GM18909 (cell line): Measurements from ENCODE around the gene RALGAPB.
"Not testable (repeated sequence)": the region's sequence is repeated elsewhere in the genome, so short reads cannot be mapped to it uniquely, and the experiment has no call there.

Source experiments
- ATAC-seq: cut with Tn5 transposase; IDR thresholded peaks from one replicate; pipeline ENCODE4 v1.9.1; 2021; ENCODE audit warnings: mild to moderate bottlenecking; ENCODE audit not compliant: unreplicated experiment, poor library complexity

The RALGAPB gene

DNA sequence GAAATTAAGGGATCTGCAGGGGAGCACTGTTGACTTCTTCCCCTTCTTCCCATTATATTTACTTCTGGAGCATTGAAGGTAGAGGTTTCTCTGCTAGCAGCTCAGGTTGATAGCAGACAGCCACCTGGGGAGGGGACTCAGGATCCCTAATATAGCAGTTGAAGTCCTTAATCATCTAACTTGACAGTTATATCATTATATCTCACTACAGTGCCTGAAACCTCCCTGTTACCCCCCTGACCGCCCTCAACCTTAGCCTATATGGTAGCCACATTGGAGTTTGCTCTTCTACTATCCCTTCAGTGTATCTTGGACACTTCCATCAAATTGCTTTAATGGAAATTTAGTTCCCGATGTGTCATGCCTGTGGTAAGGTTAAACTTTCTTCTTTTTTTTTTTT, 7.0 kb downstream of the RALGAPB start:
- ATAC-seq = no peak

DNA sequence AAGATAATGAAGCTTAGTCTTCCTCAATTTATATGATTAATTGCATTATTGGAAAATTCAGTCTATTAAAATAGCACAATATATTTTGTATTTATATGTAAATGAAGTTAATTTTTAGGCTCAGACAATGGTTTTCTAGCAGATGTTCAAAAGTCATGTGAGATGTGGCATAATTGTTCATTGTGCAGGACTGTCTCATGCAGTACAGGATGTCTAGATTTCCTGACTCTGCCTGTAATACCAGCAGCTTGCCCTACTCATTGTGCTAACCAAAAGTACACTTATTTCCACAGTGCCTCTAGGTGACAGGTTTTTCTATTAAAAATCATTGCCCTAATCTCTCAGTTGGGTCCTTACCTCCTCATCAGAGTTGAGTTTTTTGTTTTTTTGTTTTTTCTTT, 12.4 kb downstream of the RALGAPB start:
- no peak for ATAC-seq

DNA sequence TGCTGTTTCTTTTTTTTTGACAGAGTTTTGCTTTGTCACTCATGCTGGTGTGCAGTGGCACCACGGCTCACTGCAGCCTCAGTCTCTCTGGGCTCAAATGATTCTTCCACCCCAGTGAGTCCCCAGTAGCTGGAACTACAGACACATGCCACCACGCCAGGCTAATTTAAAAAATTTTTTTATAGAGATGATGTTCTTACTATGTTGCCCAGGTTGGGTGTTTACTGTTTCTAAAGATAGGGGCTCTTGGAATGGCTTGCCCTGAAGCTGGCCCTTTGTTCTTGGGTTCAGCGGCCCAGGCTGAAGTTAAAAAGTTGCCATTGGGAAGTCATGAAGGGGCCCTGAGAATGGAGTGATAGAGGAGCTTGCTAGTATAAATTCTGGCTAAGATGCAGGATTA, 16.5 kb downstream of the RALGAPB start:
- no peak for ATAC-seq

DNA sequence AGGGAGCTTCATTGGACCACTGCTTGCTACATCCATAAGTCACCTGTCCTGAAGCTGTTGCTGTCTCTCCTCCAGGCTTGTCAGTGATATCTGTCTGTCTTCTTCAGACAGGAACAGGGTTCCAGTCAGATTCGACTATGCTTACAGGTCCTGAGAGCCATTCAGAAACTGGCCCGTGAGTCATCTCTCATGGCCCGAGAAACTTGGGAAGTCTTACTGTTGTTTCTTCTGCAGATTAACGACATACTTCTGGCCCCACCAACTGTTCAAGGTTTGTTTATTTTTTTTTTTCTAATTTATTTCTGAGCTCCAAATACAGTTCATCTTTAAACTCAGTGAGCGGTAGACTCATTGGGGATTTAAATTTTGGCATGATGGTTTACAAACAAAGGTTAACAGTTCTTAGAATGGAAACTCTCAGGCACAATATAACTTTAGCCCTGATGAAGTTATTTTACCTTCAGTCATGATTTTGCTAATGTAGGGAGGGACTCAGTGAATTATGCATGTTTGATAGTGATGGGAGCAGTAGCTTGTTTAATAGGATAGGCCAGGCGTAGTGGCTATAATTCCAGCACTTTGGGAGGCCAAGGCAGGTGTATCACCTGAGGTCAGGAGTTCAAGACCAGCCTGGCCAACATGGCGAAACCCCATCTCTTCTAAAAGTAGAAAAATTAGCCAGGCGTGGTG, 24.7 kb downstream of the RALGAPB start:
- ATAC-seq = no peak

DNA sequence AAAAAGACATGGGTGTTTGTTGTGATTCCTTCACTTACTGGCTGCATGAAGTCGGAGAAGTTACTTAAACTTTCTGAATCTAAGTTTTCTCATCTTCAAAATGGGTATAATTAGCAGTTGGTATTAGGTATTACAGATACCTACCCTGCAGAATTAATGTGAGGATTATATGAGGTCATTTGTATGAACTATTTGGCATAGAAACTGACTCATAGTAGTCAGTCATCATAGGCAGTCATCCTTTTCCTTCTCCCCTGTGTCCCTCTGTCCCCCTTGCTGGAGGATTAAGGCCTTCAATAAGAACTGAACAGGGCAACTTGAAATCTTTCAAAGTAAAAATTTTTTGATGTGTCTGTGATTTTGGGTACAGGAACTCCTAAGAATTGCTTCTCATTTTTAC, 26.3 kb downstream of the RALGAPB start:
- no peak for ATAC-seq

DNA sequence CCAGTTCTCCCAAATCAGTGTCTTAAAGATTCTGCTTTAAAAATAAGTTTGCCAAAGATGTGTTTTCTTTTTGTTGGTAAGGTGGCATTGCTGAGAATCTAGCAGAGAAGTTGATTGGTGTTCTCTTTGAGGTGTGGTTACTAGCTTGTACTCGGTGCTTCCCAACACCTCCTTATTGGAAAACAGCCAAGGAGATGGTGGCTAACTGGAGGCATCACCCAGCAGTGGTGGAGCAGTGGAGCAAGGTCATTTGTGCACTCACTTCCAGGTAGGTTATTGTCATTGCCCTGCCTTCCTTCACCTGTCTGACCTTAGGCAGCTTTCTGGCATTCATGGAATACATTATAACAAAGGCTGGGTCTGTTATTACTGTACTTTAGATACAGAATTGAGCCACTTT, 26.7 kb downstream of the RALGAPB start:
- no peak for ATAC-seq

DNA sequence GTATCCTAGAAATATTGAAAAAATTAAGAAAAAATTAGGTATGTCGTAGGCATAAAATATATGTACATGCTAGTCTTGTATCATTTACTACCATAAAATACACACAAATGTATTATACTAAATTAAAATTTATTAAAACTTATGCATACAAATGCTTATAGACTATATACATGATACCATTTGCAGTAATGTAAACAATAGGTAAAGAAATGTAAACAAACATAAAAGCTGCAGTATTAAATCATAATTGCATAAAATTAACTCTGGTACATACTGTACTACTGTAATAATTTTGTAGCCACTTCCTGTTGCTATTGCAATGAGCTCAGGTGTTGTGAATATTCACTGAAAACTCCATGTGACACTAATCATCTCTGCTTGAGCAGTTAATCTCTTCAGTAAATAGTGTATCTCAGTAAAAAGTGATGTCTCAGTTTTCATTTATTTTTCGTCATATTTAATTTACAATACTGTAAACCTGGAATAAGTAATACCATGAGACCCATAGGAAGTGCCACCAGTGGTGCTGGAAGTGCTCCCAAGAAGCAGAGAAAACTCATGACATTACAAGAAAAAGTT, 29.3 kb downstream of the RALGAPB start:
- no peak for ATAC-seq

DNA sequence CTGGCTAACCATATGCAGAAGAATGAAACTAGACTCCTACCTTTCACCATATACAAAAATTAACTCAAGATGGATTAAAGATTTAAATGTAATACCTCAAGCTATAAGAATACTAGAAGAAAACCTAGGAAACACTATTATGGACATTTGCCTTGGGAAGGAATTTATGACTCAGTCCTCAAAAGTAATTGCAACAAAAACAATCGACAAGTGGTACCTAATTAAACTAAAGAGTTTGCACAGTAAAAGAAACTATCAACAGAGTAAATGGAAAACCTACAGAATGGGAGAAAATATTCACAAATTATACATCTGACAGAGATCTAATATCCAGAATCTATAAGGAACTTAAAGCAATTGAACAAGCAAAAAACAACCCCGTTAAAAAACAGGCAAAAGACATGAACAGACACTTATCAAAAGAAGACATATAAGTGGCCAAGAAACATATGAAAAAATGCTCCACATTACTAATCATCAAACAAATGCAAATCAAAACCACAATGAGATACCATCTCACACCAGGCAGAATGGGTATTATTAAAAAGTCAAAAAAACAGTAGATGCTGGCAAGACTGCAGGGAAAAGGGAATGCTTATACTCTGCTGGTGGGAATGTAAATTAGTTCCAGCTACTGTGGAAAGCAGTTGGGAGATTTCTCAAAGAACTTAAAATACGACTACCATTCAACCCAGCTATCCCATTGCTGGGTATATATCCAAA, 31.9 kb downstream of the RALGAPB start:
- no peak for ATAC-seq

DNA sequence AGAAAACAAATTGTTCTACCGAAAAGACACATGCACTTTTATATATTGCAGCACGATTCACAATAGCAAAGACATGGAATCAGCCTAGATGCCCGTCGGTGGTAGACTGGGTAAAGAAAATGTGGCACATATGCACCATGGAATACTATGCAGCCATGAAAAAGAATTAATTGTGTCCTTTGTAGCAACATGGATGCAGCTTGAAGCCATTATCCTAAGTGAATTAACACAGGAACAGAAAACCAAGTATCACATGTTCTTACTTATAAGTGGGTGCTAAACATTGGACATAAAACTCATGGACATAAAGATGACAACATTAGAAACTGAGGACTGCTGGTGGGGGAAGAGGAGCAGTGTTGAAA, 32.4 kb downstream of the RALGAPB start:
- no peak for ATAC-seq

DNA sequence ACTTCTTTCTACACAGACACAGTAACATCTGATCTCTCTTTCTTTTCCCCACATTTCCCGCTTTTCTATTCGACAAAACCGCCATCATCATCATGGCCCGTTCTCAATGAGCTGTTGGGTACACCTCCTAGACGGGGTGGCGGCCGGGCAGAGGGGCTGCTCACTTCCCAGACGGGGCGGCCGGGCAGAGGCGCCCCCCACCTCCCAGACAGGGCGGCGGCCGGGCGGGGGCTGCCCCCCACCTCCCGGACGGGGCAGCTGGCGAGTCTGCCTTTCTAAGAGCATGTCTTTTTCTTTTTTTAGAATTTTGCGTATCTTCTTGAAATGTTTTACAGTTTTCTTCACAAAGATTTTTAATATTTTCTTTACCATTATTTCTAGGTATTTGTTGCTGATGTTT, 39.1 kb downstream of the RALGAPB start:
- ATAC-seq = not testable (repeated sequence)

DNA sequence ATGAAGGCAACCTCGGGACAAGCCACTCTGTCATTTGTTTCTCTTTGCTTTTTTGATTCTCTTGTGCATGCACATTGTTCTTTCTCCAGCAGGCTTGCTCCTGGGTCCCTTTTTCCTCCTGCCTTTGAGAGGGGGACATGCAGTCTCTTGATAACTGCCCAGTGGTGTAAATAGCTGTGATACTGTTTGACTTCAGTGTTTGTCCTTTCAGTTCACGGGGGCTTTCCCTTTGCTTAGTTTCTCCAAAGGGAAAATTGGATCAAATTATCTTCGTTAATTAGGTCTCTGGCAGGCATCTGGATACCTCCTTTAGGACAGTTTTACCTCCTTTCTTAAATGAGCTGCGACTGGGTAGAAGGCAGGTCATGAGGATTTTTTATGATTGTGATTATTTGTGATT, 41.5 kb downstream of the RALGAPB start:
- ATAC-seq = no peak

DNA sequence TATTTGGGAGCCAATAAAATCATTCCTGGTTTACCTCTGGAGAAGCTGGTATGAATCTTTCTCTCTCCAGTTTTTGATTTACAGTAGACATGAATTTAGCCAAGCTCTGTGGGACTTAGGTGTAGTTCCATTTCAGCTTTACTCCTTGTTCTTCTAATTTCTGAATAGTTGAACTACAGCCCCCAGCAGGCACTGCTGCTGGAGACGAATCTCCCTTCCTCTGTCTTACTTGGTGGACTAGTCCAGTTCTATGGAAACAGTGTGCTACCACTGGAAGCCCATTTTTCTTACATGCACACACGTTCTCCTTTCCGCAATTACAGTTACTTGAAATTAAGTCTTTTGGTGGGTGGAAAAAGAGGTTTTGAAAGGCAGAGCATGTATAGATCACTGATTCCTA, 42.3 kb downstream of the RALGAPB start:
- ATAC-seq = no peak

DNA sequence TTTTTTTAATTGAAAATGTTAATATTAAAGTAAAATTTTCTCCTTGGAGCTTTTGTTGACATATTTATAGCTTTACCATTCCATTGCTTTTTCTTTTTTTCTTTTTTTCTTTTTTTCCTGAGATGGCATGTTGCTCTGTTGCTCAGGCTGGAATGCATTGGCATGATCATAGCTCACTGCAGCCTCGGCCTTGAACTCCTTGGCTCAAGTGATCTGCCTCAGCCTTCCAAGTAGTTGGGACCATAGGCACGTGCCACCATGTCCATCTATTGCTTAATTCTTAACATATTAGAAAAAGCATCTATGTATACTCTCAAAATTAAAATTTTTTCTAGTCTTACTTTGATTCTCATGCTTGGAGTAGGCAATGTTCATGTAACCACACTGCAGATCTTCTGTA, 43.0 kb downstream of the RALGAPB start:
- no peak for ATAC-seq

DNA sequence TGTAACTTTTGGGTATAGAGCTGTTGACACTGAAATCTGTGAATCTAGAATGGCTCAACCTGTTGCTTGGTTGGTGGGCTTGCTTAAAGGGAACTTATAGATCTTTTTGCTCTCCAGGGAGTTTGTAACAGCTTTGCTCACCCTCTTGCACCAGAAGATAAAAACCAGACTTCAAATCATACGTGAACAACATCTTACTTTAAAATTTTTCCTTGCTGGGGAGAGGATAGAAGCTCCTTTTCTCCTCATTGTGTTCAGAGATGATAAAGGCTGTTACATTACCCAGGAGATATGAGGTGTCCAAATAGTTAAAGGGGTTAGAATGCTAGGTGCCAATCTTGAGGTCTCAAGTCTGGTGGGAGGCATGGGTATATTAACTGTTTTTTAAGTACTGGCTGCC, 46.8 kb downstream of the RALGAPB start:
- ATAC-seq = no peak

DNA sequence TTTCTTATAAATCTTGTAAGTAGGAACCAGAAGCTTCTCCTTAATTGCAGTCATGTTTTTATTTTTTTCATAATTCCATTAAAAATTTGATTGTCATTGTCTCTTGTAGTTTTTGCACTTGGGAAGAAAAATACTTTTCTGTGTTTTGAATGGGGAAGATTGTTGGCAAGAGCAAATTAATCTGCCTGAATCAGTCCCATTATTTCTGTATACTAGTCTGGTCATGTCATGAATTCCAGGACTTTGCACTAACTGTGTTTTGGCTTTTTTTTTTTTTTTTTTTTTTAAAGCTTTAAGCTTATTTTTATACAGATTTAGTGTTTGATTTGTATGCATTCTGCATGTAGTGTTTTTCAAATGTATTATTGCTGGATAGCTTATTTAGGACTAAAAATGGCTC, 47.6 kb downstream of the RALGAPB start:
- ATAC-seq = no peak

DNA sequence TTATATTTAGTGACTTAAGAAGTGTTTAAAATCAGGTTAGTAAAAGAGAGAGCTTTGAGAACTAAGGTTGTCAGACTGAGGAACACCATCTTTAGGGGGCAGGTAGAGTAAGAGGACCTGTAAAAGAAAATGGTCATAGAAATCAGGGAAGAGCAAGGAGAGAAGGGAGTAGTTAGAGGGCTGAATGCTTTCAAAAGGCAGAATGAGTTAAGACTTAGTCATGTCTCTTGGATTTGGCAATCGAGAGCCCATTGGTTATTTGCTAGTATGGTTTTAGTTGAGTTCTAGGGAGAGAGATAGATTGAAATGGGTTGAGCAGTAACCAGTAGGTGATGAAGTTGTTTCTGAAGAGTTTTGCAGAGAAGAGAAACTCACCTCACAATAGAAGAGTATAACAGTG, 51.1 kb downstream of the RALGAPB start:
- no peak for ATAC-seq

DNA sequence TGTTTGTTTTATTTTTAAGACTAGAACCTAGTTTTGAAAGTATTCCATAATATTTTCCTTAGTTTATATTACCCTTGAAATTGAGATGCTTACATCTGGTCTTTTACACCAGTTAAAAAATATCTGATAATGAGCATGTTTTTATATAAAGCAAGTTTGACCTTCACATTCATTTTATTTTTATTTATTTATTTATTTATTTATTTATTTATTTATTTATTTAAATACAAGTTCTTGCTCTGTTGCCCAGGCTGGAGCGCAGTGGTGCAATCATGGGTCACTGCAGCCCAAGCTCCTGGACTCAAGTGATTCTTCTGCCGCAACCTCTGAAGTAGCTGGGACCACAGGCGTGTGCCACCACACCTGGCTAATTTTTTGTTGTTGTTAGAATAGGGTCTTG, 55.5 kb downstream of the RALGAPB start:
- ATAC-seq = no peak

DNA sequence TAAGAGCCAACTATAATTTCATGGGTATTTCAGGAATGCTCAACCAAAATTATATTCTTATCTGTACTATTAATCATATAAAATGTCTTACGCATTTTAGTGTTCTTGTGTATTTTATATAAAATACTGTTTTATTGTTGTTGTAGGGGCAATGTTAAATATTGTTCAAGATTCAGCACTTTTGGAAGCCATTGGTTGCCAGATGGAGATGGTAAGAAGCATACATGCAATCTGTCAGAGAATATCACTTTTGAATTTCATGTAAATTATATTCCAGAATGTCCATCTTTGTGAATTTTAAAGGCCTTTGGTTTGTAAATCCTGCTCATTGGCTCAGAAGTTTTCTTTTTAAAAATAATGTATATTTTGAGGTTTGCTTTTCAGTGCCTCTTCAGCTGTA, 58.4 kb downstream of the RALGAPB start:
- no peak for ATAC-seq

DNA sequence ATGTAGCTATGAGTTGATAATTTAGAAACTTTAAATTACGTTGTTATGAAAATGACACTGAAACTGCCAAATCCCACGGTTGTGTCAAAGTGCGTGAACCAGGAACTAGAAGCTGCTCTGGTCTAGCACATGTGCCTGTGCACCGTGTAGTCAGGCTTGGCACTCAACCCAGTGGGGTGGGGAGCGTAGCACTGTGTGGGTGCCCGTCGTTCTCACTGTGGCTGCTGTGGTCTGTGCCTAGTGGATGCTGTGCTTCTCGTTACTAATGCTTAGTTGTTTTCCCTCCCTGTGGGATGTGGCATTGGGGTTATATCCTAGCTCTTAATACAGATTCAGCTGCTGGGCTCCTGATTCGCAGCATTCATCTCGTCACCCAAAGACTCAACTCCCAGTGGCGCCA, 62.1 kb downstream of the RALGAPB start:
- no peak for ATAC-seq

DNA sequence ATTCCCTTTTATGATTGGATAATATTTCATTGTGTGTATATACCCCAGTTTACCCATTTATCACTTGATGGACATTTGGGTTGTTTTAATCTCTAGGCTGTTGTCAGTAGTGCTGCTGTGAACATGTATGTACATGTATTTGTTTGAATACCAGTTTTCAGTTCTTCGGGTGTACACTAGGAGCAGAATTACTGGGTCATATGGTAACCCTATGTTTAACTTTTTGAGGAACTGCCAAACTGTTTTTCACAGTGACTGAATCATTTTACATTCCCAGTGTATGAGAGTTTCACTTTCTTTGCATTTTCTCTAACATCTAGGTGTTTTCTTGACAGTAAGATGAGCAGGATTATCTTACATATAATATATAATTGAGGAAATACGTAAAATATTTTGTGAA, 63.7 kb downstream of the RALGAPB start:
- no peak for ATAC-seq

DNA sequence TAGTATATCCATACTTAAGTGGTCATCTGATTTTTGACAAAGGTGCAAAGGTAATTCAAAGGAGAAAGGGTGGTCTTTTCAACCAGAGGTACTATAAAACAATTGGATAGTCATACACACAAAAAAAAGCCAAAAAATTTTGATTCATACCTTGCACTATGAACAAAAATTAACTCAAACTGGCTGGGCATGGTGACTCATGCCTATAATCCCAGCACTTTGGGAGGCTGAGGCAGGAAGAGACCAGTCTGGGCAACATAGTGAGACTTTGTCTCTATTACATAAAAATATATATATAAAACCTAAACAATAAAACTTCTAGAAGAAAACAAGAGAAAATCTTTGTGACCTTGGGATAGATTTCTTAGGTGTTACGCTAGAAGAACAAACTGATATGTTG, 64.5 kb downstream of the RALGAPB start:
- ATAC-seq = no peak

DNA sequence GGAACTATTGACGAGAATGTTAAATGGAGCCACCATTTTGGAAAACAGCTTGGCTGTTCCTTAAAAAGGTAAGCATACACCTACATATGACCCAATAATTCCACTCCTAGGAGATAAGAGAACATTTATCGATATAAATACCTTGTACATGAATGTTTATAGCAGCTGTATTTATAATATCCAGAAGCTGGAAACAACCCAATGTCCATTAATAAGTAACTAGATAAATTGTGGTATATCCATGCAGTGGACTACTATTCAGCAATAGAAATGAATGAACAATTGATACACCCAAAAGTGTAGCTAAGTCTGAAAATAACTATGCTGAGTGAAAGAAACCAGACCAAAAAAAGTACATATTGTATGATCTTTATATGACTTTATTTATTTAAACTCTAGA, 66.1 kb downstream of the RALGAPB start:
- no peak for ATAC-seq
